ENCODE measurements around the gene TASP1.
"Not testable (repeated sequence)": the region's sequence is repeated elsewhere in the genome, so short reads cannot be mapped to it uniquely, and the experiment has no call there.

DNA sequence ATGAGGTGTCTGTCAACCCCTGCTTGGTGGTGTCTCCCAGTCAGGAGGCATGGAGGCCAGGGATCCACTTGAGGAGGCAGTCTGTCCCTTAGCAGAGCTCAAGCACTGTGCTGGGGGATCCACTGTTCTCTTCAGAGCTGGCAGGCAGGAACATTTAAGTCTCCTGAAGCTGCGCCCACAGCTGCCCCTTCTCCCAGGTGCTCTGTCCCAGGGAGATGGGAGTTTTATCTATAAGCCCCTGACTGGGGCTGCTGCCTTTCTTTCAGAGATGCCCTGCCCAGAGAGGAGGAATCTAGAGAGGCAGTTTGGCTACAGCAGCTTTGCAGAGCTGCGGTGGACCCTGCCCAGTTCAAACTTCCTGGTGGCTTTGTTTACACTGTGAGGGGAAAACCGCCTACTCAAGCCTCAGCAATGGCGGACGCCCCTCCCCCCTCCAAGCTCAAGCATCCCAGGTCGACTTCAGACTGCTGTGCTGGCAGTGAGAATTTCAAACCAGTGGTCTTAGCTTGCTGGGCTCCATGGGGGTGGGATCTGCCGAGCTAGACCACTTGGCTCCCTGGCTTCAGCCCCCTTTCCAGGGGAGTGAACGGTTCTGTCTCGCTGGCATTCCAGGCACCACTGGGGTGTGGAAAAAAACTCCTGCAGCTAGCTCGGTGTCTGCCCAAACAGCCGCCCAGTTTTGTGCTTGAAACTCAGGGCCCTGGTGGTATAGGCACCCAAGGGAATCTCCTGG, 258.1 kb downstream of the TASP1 start:
- not testable (repeated sequence) for TF ChIP-seq CTCF (optimal IDR thresholded peaks at IDR 0.05 in 1 of 3, IDR thresholded peaks at IDR 0.05 in 1 of 3, conservative IDR thresholded peaks at IDR 0.05 in 1 of 3; ENCODE audit: extremely low read depth in 1 of 3, insufficient read depth in 2 of 3, low read length in 3 of 3); EZH2 (IDR thresholded peaks at IDR 0.05; ENCODE audit: low read length)
